Measurements from ENCODE around the gene TNIK.

TNIK gene

DNA sequence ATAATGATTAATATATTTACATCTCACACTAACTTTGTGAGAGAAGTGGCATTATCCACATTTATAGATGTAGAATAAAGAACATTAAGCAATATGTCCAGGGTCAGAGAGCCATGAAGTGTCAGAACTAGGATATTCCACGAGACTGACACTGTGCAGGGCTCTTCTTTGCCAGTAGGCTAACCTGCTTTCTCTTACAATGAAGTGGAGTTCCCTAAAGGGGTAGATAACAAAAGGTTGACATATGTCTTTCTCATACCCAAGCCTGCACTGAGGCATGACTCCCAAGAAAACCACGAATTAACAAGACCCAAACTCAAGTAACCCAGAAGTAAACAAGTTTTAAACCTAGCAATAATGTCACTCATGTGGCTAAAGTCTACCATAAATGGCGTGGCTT is 242.1 kb downstream of the TNIK start:
- DNase-seq = no peak

DNA sequence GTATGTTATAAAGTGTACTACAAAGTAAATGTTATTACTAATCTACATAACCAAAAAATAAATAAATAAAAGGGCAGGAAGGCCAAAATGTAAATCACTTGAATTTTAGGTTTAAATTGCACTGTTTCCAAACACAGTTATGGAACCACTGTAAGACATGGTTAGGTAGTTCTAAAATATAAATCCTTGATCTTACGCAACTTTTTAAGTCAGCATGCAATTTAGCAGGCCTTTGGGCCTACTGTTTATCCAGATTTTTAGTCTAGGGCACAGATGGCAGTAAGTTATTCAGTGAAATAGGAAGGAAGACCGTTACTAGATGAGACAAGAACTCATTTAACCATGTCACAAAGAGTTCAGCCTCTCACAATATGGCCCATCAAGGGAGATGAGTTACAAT is 246.3 kb downstream of the TNIK start:
- no peak for DNase-seq

DNA sequence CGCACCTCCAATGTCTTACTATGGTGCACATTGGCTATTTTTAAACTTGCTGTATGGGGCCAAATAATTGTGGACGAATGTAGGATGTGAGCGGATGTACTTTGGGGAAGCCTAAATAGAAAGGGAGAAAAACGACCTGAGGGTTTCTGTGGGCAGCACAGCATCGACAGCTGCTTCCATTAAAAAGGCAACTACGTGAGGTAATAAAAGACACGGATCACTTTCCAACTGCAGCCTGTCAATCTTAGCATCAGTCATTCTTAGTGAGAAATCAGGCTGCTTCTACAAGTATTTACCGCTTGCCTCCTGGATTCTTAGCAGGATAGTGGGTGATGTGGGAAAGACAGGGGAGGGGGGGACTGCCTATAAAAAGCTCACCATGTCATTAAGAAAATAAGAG is 247.0 kb downstream of the TNIK start:
- DNase-seq = no peak

DNA sequence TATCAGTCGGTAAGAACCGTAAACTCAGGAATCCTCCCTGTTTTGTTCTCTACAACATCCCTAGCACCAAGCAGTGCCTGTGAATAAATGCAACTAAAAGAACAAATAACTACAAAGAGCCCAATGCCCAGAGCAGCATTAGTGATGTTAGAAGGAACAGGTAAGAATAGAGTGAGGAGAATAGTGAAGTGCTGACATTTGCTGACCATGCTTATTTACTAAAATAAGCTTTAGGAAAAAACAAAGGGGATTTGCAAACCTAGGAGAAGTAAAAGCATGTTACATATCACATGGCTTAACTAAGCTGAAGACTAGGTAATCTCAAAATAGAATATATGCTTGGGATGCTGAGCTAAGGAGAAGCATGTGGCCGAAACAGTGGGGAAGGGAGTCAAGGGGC is 247.6 kb downstream of the TNIK start:
- DNase-seq = no peak

DNA sequence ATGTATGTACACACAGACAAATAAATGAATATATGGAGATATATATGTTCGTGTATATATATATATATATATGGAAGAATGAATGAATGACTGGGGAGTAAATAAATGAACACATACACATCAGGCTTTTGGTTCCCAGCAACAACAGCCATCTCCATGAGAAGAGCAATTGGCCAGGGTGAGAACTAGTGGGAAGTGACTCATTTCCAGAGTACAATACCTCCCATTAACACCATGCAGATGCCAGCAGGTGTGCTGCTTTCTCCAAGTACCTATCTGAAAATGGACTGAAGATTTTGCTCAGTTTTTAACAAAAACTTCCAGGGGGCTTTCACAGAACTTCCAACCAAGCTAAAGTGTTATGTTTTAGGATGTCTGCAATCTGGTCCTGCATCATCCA is 253.9 kb downstream of the TNIK start:
- DNase-seq = no peak

DNA sequence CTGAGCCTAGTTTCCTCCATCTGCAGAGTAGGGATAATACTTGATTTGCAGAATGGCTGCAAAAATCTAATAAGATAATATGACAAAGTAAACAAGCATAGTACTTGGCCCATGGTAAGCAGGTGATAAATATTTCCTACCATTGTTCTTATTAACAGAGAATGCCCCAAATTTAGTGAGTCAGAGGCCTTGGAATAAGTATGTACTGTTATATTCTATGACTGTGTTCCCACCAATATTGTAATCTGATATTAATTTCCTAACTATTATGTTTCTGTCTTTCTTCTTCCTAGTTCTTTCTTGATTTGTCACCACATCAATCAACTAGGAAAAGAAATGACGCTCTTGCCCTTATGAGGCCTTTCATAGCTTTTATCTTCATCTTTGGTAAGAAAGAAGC is 255.3 kb downstream of the TNIK start:
- DNase-seq = no peak

DNA sequence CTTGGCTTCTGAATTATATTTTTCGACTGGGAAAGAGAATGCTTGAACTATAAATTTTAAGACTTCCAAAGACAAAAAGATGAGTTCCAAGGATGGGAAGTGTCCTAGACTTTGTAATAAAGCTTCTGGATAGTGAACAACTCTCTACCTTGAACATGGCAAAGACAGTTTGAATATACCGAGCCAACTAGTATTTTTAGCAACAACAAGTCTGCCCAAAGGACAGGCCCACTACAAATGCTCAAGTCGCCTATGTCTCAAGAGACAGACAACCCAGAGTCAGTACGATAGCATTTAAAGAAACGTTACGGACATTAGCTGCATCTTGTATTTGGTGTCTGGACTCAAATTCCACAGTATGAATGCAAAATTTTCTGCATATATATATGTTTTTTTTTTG is 258.4 kb downstream of the TNIK start:
- DNase-seq = no peak

DNA sequence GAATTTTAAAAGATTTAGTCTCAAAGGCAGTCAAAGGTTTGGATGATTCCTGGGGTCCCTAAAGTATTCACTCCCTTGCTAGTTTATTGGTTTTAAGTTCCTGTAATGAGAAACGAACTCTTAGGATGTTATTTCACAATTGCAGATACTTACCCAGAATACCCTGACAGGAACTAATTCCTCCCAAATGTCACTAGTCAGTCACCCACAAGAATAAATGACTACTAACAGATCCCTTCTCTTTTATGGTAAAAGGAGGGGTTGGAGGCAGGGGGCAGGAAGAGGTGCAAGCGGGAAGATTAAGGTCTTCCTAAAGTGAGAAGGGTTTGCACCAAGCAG is 259.5 kb downstream of the TNIK start:
- DNase-seq = no peak

DNA sequence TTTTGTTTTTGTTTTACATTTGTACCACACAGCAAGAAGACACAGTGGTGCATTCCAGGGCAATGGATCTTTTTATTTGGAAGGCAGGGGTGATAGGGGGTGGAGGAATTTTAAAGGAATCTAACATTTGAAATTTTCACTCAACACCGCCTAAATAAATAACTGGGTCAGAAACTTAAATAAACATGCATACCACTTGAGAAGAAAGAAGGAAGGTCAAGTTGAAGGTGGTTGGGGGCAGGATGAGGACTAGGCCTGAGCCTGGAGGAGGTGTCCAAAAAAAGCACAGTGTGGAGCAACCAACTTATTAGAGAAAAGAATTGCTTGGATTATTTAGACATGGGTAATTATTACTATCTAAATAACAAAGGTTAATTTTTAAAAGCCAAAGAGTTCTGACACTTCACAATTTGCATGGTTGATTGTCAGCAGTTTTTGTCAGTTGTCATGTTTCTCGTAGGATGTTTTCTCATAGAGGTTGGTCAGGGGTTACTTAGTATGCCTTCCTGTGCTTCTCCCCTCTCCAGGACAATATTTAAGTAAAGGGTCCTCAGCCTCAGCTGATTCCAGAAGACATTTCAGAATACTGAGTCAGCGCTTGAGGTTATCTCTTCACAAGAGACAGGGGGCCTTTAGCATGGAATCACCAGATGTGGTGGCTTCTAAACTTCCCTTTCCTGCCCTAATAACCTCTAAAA is 260.0 kb downstream of the TNIK start:
- no peak for DNase-seq

DNA sequence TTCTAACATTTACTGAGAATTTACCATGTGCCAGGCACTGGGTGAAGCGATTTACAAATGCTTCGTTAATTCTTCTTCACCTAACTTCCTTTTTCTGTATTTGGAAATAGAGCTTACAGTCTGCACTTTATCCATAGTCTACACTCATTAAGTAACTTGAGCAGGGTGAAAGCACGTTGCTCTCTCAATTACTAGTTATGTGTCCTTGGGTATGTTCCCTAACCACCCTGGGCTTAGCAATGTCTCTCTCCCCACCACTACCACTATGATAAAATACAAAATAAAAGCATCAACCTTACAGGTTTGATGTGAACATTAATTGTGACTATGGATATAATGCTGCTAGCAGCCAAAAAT is 260.8 kb downstream of the TNIK start:
- DNase-seq = no peak

DNA sequence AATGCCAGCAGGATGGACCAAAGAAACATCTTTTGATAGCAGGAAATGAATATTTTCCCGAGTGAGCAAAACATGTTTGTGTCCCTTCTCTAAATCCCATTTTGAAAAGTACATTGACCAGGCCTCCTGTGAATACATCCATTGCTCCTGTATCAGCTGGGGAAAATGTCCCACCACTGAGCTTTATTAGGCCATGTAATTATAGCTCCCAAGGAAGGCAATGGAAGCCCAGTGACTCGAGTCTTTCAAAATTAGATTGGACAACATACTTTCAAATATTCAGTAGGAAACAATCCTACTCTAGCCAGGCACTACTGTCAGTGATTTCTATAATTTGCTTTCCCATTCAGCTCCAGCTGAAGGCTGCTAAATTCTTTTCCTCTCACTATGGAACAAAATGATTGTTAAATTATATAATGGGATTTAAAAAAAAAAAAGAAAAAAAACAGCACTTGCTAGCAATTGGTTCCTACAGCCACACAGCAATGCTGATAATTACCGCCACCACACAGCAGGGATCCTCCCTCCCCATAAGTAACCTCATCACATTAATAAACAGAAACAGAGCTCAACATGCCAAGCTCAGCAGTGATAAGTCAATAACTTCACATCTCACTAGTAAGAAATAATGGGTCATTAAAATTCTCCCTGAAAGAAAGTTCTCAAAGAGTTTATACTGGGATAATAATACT is 261.3 kb downstream of the TNIK start:
- DNase-seq = no peak

DNA sequence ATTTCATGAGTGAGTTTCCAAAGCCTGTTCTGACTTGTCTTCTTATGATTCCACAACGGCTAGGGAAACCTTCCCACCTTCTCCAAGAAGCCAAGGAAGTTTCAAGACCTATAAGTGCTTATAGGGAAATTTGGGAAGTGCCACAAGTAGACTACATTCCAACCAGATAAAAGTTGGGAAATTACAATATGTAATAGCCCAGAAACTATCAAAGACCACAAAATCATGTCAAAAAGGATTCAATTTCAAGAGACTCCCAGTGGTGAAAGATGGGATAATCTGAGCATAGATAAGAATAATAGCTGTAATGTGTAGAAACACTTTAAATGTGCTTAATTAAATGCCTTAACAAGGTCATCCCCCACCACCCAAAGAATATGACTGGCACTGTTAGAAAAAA is 264.5 kb downstream of the TNIK start:
- DNase-seq = no peak

DNA sequence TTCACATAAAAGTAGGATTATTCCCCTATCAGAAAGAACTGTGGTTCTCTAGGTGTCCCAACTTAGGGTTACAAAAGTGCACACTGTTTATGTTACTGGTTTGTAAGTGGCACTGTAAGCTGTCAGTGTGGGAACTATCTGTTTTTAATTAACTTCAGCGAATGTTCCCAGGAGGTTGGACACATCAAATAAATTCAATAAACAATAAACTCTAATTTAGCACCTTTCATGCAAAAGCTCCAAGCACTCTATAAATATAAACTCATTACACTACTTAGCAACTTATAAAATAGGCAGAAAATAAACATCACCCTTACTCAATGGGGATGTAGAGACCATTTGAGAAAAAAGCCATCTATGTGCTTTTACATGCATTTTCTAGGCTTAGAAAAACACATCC is 265.2 kb downstream of the TNIK start:
- DNase-seq = no peak

DNA sequence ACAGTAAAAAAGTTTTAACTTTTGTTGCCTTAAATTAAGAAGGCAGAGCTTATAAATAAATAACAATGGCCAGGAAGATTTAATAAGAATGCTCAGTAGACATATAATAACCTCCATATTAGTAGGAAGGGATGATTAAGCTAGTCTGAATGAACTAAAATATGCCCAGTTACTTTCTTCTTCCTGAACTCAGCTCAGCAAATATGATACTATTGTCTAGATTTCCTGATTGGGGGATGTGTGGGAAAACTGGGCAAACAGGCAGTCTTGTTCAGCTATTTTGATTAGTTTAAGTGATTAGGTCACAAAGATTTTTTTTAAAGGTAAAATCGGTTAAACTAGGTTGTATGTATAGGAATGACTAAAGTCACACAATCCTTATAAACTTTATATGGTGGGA is 266.5 kb downstream of the TNIK start:
- no peak for DNase-seq

DNA sequence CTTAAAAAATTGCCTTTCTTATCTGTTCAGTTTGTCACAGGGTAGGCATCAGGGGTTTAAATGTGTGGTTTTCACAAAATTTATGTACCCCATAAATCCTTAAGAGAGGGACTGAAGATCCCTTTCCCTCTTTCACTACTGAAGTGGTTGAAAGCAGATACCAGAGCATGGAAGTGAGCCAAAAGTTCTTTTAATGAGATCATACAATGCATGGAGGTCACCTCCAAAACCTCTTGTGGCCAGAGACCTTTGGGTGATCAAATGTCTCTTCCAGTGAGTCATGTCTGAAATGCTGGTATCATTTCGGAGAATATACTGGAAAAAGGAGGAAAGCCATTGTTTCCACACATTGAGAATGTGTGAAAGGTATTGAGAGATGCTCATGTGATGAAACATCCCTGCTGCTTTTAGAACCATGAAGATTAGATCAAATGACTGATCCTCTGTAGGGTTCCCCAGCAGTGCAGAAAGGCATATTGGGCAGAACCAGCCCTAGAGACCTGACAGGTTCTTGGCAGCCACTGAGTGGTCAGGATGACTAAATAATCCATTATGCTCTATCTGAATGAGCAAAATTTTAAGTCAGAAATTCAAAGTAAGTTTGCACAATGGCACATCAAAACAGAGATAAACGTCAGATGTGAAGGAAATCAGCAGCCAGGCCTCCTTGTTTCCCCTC is 267.9 kb downstream of the TNIK start:
- no peak for DNase-seq

DNA sequence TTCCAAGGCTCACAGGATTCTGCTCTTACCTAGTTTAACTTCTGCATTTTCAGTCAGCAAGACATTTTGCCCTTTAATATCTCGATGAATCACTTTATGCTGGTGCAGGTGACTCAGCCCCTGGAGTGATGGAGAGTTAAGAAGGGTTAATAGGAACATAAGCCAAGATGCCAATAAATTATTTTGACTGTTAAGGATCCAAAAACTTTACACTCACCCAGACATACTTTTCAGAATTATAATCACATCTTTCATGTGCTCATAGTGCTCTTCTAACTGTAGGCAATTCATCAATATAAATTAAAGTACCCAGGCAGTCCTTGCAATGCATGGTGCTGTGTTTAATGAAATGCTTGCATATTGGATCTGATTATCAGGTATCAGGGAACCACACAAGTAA is 269.5 kb downstream of the TNIK start:
- no peak for DNase-seq

DNA sequence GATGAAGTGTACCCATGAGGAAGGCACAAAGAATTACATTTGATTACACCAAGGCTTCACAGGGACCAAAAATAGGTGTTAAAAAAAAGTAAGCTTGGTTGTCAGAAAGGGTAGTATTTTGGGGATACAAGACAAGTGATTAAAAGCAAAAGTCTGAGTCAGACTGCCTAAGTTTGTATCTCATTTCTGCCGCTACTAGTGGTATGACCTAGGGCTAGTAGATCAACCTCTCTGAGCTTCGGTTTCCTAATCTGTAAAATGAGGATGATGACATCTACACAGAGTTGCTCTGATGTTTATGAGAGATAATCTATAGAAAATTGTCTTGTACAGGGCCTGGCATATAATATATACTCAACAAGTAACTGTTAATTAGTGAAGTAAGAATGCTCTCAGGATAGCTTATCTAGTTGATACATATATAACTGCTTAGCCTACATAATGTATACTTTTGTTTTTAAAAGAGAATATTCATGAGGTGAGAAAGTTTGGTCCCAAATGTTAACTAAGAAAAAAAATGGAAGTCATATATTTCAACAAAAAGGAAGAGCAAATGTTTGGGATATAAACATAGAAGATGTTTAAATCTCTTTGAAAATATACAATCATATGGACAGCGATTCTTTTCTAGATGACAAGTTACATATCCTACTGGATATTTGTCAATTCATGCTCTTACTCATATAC is 270.7 kb downstream of the TNIK start:
- no peak for DNase-seq

DNA sequence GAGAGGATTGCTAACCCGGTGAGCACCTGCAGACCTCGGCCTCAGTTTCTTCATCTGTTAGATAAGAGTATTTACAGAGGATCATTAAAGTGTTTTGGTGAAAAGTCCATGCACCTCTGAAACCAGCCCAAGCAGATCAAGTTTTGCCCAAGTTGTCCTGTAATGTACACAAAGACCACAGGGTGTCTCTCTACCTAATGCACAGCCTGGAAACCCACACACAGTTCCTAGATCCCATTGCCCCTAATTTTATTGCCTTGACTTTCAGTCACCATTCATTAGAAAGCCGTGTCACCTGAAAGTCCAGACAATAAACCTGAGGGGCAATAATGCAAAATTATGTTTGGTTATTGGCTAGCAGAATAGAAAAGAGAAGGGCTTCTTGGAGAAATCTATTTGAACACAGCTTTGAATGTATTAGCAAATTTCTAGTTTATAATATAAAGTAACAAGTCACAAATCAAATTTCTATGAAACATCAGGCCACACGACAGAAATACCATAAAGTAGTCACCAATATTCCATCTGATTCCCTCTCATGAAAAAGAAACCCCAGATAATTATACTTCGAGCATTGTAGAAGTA is 272.4 kb downstream of the TNIK start:
- peak; percentile 26 for DNase-seq

DNA sequence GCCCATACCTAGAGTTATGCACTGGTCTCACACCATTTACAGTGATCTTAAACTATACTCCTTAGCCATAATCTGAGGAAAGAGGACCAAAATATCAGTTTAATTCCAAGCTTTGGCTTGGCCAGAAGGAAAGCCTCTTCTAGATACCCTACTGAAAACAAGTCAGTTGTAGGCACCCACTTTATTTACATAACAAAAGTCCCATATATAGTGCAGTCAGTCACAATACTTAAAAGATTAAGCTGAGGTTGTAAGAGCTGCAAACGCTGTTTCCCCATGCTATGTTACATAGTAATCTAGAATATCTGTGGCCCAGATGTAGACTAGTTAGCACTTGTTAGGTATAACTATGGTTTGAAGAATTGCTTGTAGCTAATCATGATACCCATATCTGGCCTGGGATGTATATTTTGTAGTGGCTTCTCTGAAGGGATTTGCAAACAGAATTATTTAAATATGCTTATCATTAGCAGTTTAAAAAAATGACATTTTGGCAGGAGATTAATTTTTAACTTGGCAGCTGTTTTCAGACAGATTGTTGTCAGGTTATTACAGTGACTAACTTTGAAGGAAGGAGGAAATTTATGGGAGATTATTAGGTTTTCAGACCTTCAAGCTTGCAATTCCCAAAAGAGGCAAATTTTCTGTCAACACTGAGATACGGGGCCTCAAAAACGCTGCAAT is 273.2 kb downstream of the TNIK start:
- DNase-seq = no peak

DNA sequence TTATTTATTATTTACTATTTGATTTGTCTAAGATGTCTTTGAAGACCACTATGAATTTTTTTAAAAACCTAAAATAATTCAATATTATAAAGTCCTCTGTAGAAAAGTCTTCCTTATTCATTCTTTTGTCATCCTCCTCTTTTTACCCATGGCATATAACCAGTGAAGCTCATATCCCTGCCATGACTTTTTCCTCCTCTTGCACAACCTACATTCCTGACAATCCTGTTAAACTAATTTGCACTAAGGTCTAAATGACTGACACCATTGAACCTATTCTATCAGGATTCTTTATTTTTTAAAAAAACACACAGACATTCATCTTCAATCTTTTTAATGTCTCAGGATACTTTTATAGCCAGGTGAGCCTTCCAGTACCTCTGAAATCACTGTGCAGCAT is 273.8 kb downstream of the TNIK start:
- DNase-seq = no peak

DNA sequence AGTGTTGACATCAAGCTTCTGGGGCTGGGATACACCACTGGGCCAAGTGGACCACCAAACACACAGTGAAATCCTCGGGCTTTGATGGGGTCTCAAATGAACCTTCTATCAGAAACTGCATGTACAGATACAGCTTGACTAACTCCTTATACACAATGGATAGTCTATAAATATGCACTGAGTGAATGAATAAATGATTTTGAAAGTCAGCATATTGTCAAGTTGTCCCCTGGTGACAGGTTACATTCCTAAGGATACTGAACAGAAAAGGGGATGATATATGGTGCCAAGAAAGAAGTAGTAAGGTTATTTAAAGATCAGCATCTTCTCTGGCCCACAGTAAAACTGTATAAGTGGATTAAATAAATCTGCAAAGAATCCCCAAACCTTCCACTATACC is 274.2 kb downstream of the TNIK start:
- no peak for DNase-seq

DNA sequence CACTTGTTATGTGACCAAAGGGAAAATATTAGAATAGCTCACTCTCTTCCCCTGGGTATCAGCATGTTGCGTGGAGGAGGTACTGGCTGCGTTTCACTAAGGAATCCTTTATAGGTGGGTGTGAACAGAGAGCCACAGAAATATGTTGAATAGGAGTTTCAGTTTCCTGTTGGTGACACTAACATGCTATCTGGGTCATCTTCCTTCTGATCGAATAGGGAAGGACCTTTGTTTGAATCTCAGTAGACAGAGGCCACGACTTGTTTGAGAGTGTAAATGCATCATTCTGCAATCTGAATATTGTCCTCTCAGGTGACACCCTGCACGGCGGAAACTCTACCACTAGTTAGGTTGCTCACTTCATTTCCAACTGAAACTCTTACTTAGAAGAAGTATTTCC is 275.8 kb downstream of the TNIK start:
- DNase-seq = no peak

DNA sequence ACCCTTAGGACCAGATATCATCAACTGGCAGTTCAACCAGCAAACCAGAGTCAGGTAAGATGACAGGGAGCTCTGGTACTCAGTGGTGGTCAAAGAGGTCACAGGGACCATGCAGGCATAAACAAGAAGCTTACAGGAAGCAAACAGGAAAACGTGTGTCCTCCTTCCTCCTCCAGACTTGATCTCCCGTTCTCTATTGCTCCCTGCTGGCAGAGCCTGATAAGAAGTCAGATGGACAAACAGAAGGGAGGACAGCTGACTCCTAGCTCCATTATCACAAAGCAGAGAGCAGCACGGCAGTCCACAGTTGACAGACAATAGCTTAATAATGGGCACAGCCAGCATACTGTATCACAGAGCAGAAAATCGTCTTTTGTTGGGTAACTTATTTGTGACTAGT is 277.2 kb downstream of the TNIK start:
- DNase-seq = no peak
